Stimulated activated CD4-positive, alpha-beta T cell treated with anti-CD3 and anti-CD28 coated beads, Interleukin-15, amount 100 ng/mL, for 48 hours (primary cell): ENCODE results near the gene KRT34.
A peak's percentile ranks its signal among the peaks of the same experiment; 100 is the strongest.
"Not testable (repeated sequence)": the region's sequence is repeated elsewhere in the genome, so short reads cannot be mapped to it uniquely, and the experiment has no call there.

ENCODE experiments used
- DNase-seq, 2 donors: peaks; one replicate each; pipeline ENCODE4 v3.0.0-alpha.2; 2020; ENCODE audit warnings: low read depth in 2 of 2

The KRT34 gene

GRCh38 chr17:41404024-41404671, 22.0 kb upstream of the KRT34 start:
- DNase-seq: peak; percentile 39 to 62

- no peak for DNase-seq
Observed at GRCh38 chr17:41403404-41404023, 21.4 kb upstream of the KRT34 start.

GRCh38 chr17:41402161-41402560, 20.1 kb upstream of the KRT34 start:
- no peak for DNase-seq

- DNase-seq: no peak
Observed at GRCh38 chr17:41396996-41397660, 15.0 kb upstream of the KRT34 start, which contains the start of gene KRT31. TSS of gene KRT31 (minus strand) at chr17:41397608. CDS start at chr17:41397539, 69 bp downstream.

GRCh38 chr17:41396340-41396739, 14.2 kb upstream of the KRT34 start:
- DNase-seq: no peak

GRCh38 chr17:41395611-41396010, 13.5 kb upstream of the KRT34 start:
- no peak for DNase-seq

GRCh38 chr17:41395044-41395443, 12.9 kb upstream of the KRT34 start:
- DNase-seq: not testable (repeated sequence)

GRCh38 chr17:41394254-41394996, 12.3 kb upstream of the KRT34 start:
- DNase-seq: no peak

GRCh38 chr17:41393826-41394225, 11.7 kb upstream of the KRT34 start:
- DNase-seq: no peak

GRCh38 chr17:41393294-41393693, 11.2 kb upstream of the KRT34 start:
- DNase-seq: no peak

- DNase-seq: no peak
Observed at GRCh38 chr17:41392278-41392677, 10.2 kb upstream of the KRT34 start.

GRCh38 chr17:41391535-41391934, 9.4 kb upstream of the KRT34 start:
- no peak for DNase-seq

GRCh38 chr17:41390411-41390938, 8.4 kb upstream of the KRT34 start:
- no peak for DNase-seq

- no peak for DNase-seq
Observed at GRCh38 chr17:41387670-41388069, 5.6 kb upstream of the KRT34 start.

GRCh38 chr17:41386227-41386626, 4.1 kb upstream of the KRT34 start:
- no peak for DNase-seq

GRCh38 chr17:41383690-41384089, 1.6 kb upstream of the KRT34 start:
- DNase-seq: no peak

GRCh38 chr17:41382394-41382793, 288 bp upstream of the KRT34 start:
- DNase-seq: no peak

- DNase-seq: not testable (repeated sequence)
Observed at GRCh38 chr17:41380091-41380490, 2.0 kb downstream of the KRT34 start.

GRCh38 chr17:41377546-41377945, 4.6 kb downstream of the KRT34 start:
- no peak for DNase-seq

- DNase-seq: no peak
Observed at GRCh38 chr17:41369713-41370112, 12.4 kb downstream of the KRT34 start, which contains the start of gene KRT33B. TSS of gene KRT33B (minus strand) at chr17:41369813. CDS start at chr17:41369750, 63 bp downstream.

GRCh38 chr17:41369023-41369422, 13.1 kb downstream of the KRT34 start:
- DNase-seq: no peak
